SK-N-SH (cell line): Measurements from ENCODE around the gene POSTN. TPM values are rescaled to one million over a fixed set of nuclear protein-coding genes. Genes with fewer than 3 reads are reported as not detected.

Experiments used
- CTCF ChIA-PET: fragments of 300-600, 350-600 bp; formaldehyde crosslinking; extraction: SDS; loops from one replicate; lab custom pipeline; 2021; lab: Yijun Ruan, JAX
- POLR2A ChIA-PET: fragments of 350-600 bp; sonication (Branson Sonifier 250); formaldehyde crosslinking; extraction: SDS; loops from one replicate; lab custom pipeline; 2020; ENCODE audit warnings: antibody characterized with exemption, inconsistent platforms; lab: Yijun Ruan, JAX
- DNase-seq: peaks from one replicate; pipeline ENCODE4 v3.0.0; 2012
- H2AFZ ChIP-seq: fragments of 200-600 bp; sonication (generic); 2 replicates; pipeline ENCODE4 v1.8.1; 2016; ENCODE audit warnings: antibody characterized with exemption, mild to moderate bottlenecking, low read depth
- H3F3A ChIP-seq: fragments of 200-600 bp; sonication (generic); replicated peaks from 2 replicates; pipeline ENCODE3; 2016; ENCODE audit warnings: antibody characterized with exemption, mild to moderate bottlenecking; ENCODE audit not compliant: insufficient read depth
- H3K27ac ChIP-seq, 2 experiments: fragments of 200-500 bp in 1 of 2; fragments of 200-600 bp in 1 of 2; sonication (Bioruptor generic) in 1 of 2; sonication (generic), shearing (Covaris generic) in 1 of 2; 2 replicates each; pipeline versions ENCODE4 v1.5.1 to v1.6.1; 2014 to 2016; ENCODE audit warnings: low read depth in 2 of 2, inconsistent platforms in 1 of 2, low read length in 1 of 2, mild to moderate bottlenecking in 1 of 2, mixed read lengths in 1 of 2
- H3K27me3 ChIP-seq: fragments of 200-600 bp; sonication (generic), shearing (Covaris generic); 2 replicates; pipeline ENCODE4 v1.6.1; 2016; ENCODE audit warnings: mixed run types; ENCODE audit not compliant: insufficient read depth
- H3K36me3 ChIP-seq, 2 experiments: fragments of 200-500 bp in 1 of 2; fragments of 200-600 bp in 1 of 2; sonication (Bioruptor generic) in 1 of 2; sonication (generic) in 1 of 2; replicated peaks in 1 of 2; 2 replicates each; pipeline versions ENCODE3 to v1.5.1; 2014 to 2016; ENCODE audit warnings: low read length in 1 of 2, mild to moderate bottlenecking in 1 of 2; ENCODE audit not compliant: insufficient read depth in 2 of 2, control insufficient read depth in 1 of 2
- H3K4me1 ChIP-seq, 2 experiments: fragments of 200-500 bp in 1 of 2; fragments of 200-600 bp in 1 of 2; sonication (Bioruptor generic) in 1 of 2; sonication (generic), shearing (Covaris generic) in 1 of 2; 2 replicates each; pipeline versions ENCODE4 v1.5.1 to v1.6.1; 2014 to 2016; ENCODE audit warnings: low read depth in 1 of 2, low read length in 1 of 2, mixed run types in 1 of 2; ENCODE audit not compliant: insufficient read depth in 2 of 2, control insufficient read depth in 1 of 2
- H3K4me2 ChIP-seq: fragments of 200-600 bp; sonication (generic), shearing (Covaris generic); 2 replicates; pipeline ENCODE4 v1.6.1; 2017; ENCODE audit warnings: mixed run types
- H3K4me3 ChIP-seq, 2 experiments: fragments of 200-500 bp in 1 of 2; fragments of 200-600 bp in 1 of 2; sonication (Bioruptor generic) in 1 of 2; sonication (generic), shearing (Covaris generic) in 1 of 2; 2 replicates each; pipeline versions ENCODE4 v1.5.1 to v1.8.1; 2014 to 2016; ENCODE audit warnings: low read depth in 2 of 2, inconsistent platforms in 1 of 2, low read length in 1 of 2, mild to moderate bottlenecking in 1 of 2, mixed read lengths in 1 of 2, moderate library complexity in 1 of 2
- H3K79me2 ChIP-seq: fragments of 200-600 bp; sonication (generic); 2 replicates; pipeline ENCODE4 v1.8.1; 2017; ENCODE audit warnings: mild to moderate bottlenecking; ENCODE audit not compliant: insufficient read depth
- H3K9ac ChIP-seq: fragments of 200-600 bp; sonication (generic); 2 replicates; pipeline ENCODE4 v1.6.1; 2017; ENCODE audit warnings: mixed run types
- H3K9me2 ChIP-seq: fragments of 200-600 bp; sonication (generic); 2 replicates; pipeline ENCODE4 v1.6.1; 2017; ENCODE audit warnings: mixed run types
- H3K9me3 ChIP-seq: fragments of 200-600 bp; sonication (generic); 2 replicates; pipeline ENCODE4 v1.6.1; 2017; ENCODE audit warnings: mixed run types, mild to moderate bottlenecking, moderate library complexity
- H4K20me1 ChIP-seq: fragments of 200-600 bp; sonication (generic); 2 replicates; pipeline ENCODE4 v1.6.1; 2017; ENCODE audit warnings: mild to moderate bottlenecking, mixed run types; ENCODE audit not compliant: insufficient read depth
- CHD2 ChIP-seq: fragments of 150-350 bp; IDR thresholded peaks from 2 replicates; pipeline ENCODE4 v1.6.1; 2018; ENCODE audit warnings: low read length; ENCODE audit not compliant: partially characterized antibody
- FOSL2 ChIP-seq: IDR thresholded peaks from 2 replicates; pipeline ENCODE4 v1.4.0; 2012; ENCODE audit warnings: low read depth, mild to moderate bottlenecking, moderate library complexity, borderline replicate concordance
- FOXJ3 ChIP-seq: sonication (generic); formaldehyde crosslinking; IDR thresholded peaks from 2 replicates; pipeline ENCODE4 v1.5.1; 2020; ENCODE audit warnings: mild to moderate bottlenecking, missing genetic modification reagents
- FOXM1 ChIP-seq: IDR thresholded peaks from 2 replicates; pipeline ENCODE4 v1.4.0; 2012; ENCODE audit warnings: low read depth, mild to moderate bottlenecking
- RAD21 ChIP-seq: IDR thresholded peaks from 2 replicates; pipeline ENCODE4 v1.6.1; 2012; ENCODE audit warnings: mild to moderate bottlenecking, low read length
- TAF1 ChIP-seq: IDR thresholded peaks from 2 replicates; pipeline ENCODE4 v1.6.1; 2012; ENCODE audit warnings: low read depth, mild to moderate bottlenecking, low read length, moderate library complexity, borderline replicate concordance
- WGBS: methylation state at CpG from one replicate; pipeline ENCODE4 v1.1.6; 2017; ENCODE audit warnings: low lambda C conversion rate; 5-methylcytosine and 5-hydroxymethylcytosine counted together
- polyA plus RNA-seq, 3 experiments: library from polyadenylated mRNA; depleted of rRNA; stranded (reverse); fragments of >200 nt; gene quantifications; 2 replicates each; pipeline ENCODE4 v1.2.3, GENCODE V29; 2012
- TF ChIP-seq, protein P1 (sequence below): IDR thresholded peaks from 2 replicates; pipeline ENCODE4 v1.4.0; 2012; ENCODE audit warnings: low read depth
- TF ChIP-seq, protein P2 (sequence below): fragments of 150-350 bp; IDR thresholded peaks from 2 replicates; pipeline ENCODE4 v1.6.1; 2017; ENCODE audit warnings: antibody characterized with exemption, low read length, low read depth, borderline replicate concordance
- TF ChIP-seq, protein P3 (sequence below): IDR thresholded peaks from 2 replicates; pipeline ENCODE4; 2012

POSTN gene
- polyA plus RNA-seq, 1 of the 3 experiments (the other 2 are of a cell fraction), result 577 TPM

DNA sequence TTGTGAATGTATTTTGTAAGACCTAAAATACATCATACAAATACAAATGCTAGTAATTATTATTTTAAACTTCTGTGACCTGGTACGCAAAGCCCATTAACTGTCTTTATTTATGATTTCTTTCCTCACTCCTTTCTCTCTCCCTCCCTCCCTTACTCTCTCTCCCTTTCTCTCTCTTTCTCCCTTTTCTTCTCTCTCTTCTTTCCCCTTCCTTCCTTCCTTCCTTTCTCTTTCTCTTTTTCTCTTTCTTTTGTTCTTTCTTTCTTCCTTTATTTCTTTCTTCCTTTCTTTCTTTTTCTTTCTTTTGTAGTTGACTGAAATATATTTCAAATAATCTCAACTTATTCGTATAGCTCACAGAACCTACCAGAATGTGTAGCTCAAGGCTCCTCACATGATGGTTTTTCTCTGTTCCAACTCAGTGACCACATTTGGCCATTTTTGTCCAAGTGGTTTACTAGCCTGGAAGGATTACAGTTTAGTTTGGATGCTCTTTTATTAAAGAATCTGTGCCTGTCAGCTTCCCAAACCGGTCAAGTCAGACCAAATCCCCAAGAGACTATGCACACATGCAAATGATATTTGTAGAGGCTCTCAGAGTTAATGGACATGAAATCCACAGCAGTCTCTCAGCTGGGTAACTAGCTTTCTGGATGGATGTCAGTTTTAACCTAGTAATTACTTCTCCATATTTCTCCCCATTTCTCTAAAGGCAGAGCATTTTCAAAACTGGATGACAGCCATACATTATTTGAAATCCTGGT is 71.7 kb downstream of the POSTN start:
- peaks cover 4% of the 10 kb centered on the region; the same call in 1 of the 2 replicates for H3K9me3 ChIP-seq
- H3F3A ChIP-seq, result no peaks in the 10 kb centered on the region
- H3K4me3 ChIP-seq, result no peak overlapping the region
- CTCF ChIA-PET, result no interaction called here
- DNase-seq, result no peak
- H4K20me1 ChIP-seq, result no peaks in the 10 kb centered on the region
- no peak overlapping the region for H3K27ac ChIP-seq
- no peaks in the 10 kb centered on the region for H3K27me3 ChIP-seq
- H3K4me1 ChIP-seq, result no peaks in the 10 kb centered on the region
- no peaks in the 10 kb centered on the region for H3K79me2 ChIP-seq
- no peaks in the 10 kb centered on the region for H3K36me3 ChIP-seq
- TF ChIP-seq FOXJ3 (CRISPR knock-in tag), result no peak
- TF ChIP-seq, protein P1, sequence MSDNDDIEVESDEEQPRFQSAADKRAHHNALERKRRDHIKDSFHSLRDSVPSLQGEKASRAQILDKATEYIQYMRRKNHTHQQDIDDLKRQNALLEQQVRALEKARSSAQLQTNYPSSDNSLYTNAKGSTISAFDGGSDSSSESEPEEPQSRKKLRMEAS, result no peak
- TF ChIP-seq, protein P2, sequence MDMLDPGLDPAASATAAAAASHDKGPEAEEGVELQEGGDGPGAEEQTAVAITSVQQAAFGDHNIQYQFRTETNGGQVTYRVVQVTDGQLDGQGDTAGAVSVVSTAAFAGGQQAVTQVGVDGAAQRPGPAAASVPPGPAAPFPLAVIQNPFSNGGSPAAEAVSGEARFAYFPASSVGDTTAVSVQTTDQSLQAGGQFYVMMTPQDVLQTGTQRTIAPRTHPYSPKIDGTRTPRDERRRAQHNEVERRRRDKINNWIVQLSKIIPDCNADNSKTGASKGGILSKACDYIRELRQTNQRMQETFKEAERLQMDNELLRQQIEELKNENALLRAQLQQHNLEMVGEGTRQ, result no peak
- TF ChIP-seq, all 33 proteins: peak for 0
- no peak overlapping the region for H3K9ac ChIP-seq
- H3K9me2 ChIP-seq, result no peaks in the 10 kb centered on the region
- peak overlapping the region; percentile 30; the same call in 1 of the 2 replicates for H2AFZ ChIP-seq
- 34% methylated on average over 3 of the region's 3 CpGs for WGBS
- no peak overlapping the region for H3K4me2 ChIP-seq
- POLR2A ChIA-PET, result no interaction called here

DNA sequence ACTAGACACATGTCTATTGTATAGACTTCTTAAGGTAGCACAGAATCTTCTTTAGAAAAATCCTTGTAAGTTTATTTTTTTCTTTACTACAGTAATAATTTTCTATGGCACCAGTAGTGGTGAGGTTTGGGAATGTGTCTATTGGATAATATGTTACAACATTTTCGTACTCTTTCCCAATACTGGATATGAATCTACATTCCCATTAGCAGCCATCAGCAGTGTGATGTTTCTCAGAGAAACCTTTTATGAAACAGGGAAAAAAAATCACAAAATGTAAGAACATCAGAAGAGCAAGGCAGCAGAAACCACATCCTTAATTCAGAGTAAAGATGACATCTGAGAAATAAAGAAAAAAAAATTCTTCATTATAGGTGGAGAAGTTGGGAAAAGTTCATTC is 83.3 kb downstream of the POSTN start:
- no peaks in the 10 kb centered on the region for H3K4me1 ChIP-seq
- H3K27me3 ChIP-seq, result no peaks in the 10 kb centered on the region
- no peaks in the 10 kb centered on the region for H3K9me3 ChIP-seq
- POLR2A ChIA-PET, result no interaction called here
- no peak overlapping the region for H2AFZ ChIP-seq
- no peak overlapping the region for H3K4me2 ChIP-seq
- CTCF ChIA-PET, result interaction anchor here (0.8 kb wide), 1 partner anchor 10 kb away, joined by 3 read pairs; no protein-coding TSS in a partner anchor
- WGBS, result 31% methylated on average over 1 of the region's 1 CpG
- TF ChIP-seq FOXM1, result no peak
- no peak for TF ChIP-seq TAF1
- no peak for TF ChIP-seq CHD2
- TF ChIP-seq RAD21, result no peak
- TF ChIP-seq, protein P3, sequence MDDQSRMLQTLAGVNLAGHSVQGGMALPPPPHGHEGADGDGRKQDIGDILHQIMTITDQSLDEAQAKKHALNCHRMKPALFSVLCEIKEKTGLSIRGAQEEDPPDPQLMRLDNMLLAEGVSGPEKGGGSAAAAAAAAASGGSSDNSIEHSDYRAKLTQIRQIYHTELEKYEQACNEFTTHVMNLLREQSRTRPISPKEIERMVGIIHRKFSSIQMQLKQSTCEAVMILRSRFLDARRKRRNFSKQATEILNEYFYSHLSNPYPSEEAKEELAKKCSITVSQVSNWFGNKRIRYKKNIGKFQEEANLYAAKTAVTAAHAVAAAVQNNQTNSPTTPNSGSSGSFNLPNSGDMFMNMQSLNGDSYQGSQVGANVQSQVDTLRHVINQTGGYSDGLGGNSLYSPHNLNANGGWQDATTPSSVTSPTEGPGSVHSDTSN, result no peak
- TF ChIP-seq FOSL2, result no peak
- no peak overlapping the region for H3K9ac ChIP-seq
- H3K36me3 ChIP-seq, result no peaks in the 10 kb centered on the region
- H3K9me2 ChIP-seq, result no peaks in the 10 kb centered on the region
- no peak for DNase-seq
- no peak overlapping the region for H3K27ac ChIP-seq
- H3F3A ChIP-seq, result peaks cover 5% of the 10 kb centered on the region
- H4K20me1 ChIP-seq, result no peaks in the 10 kb centered on the region
- H3K4me3 ChIP-seq, result no peak overlapping the region
- no peaks in the 10 kb centered on the region for H3K79me2 ChIP-seq
